Stomach (tissue), 4 donors: ENCODE results near the gene SPART.

ENCODE experiments used
- CTCF ChIP-seq, 7 experiments: fragments of 450-650 bp in 4 of 7; fragments of 200-600 bp in 3 of 7; sonication (generic) in 3 of 7; IDR thresholded peaks; one replicate each; pipeline ENCODE4 v1.5.1; 2016 to 2019; ENCODE audit warnings: antibody characterized with exemption in 7 of 7, control low read depth in 2 of 7, mild to moderate bottlenecking in 1 of 7
- POLR2A ChIP-seq, 4 donors: fragments of 450-650 bp; IDR thresholded peaks; one replicate each; pipeline ENCODE4 v1.6.1; 2016; ENCODE audit warnings: antibody characterized with exemption in 4 of 4, control low read depth in 2 of 4, mild to moderate bottlenecking in 1 of 4, moderate library complexity in 1 of 4
- POLR2AphosphoS5 ChIP-seq, 3 donors: sonication (generic); formaldehyde crosslinking; IDR thresholded peaks; one replicate each; pipeline ENCODE4 v1.6.1; 2016; ENCODE audit warnings: antibody characterized with exemption in 3 of 3

- TF ChIP-seq CTCF (IDR thresholded peaks at IDR 0.05) (no peak), POLR2A (IDR thresholded peaks at IDR 0.05) (no peak), POLR2AphosphoS5 (IDR thresholded peaks at IDR 0.05) (no peak)
Measured at GRCh38 chr13:36323408-36323807, 22.8 kb downstream of the SPART start.
